NOMO-1 treated with DMSO at 0.1 percent for 48 hours (cell line): ENCODE data around the gene GPX2.

ENCODE experiments used
- DNase-seq: peaks from one replicate; lab custom pipeline; 2025; ENCODE audit not compliant: unreplicated experiment; lab: John Stamatoyannopoulos, UW

The GPX2 gene

DNA sequence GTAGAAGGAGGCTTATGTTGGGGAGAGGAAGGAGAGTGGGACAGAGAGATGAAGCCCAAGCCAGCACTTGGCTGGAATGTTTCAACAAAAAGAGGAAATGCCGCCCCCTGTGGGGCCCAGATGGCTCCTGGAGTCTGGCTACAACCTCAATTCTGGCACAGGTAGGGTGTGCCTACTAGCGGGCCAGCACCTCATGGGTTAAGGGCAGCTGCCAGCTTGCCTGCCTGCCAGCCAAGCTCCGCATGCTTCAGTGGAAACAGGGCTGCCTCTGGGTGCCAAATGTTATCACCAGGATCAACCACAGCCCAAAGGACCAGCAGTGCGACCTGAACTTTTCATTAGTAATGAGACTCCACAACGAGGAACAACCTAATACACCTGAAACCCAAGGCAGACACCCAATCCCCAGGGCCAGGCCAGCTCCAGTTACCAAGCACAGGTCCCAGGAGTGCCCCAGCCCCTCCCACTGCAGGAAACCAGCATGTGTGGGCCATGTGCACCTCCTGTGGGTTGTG, 18.3 kb upstream of the GPX2 start:
- no peak for DNase-seq

GRCh38 chr14:64958743-64959142, 16.2 kb upstream of the GPX2 start:
- no peak for DNase-seq

DNA sequence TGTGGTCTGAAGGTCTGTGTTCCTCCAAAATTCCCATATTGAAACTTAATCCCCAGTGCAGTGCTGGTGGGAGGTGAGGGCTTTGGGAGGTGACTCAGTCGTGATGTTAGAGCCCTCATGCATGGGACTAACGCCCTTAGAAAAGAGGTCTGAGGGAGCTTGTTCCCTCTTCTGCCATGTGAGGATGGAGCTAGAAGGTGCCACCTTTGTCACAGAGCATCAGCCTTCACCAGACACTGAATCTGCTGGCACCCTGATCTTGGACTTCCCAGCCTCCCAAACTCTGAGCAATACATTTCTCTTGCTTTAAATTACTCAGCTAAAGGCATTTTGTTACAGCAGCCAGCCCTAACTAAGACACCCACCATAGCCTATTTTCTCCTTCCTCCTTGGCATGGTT, 15.7 kb upstream of the GPX2 start:
- no peak for DNase-seq

DNA sequence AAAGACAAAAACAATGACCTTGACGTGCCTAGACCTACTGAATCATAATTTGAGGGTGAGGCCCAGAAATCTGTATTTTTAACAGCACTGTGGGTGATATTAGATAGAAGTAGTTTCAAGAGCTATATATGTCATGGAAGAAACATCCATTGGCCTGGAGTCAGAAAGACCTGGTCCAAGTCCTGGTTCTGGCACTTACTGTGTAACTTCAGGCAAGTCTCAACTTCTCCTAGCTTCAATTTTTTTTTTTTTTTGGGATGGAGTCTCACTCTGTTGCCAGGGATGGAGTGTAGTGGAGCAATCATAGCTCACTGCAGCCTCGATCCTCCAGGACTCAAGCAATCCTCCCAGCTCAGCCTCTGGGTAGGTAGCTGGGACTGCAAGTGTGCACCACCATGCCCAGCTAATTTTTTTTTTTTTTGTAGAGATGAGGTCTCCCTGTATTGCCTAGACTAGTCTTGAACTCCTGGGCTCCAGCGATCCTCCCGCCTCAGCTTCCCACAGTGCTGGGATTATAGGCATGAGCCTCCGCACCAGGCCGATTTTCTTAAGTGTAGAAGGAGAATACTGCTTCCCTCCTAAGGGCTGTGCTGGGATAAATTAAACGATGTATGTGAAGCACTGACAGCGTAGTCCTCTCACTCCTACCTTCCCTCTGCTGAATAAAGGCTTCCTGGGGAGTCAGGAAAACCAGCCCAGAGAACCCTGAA, 14.3 kb upstream of the GPX2 start:
- DNase-seq: no peak

DNA sequence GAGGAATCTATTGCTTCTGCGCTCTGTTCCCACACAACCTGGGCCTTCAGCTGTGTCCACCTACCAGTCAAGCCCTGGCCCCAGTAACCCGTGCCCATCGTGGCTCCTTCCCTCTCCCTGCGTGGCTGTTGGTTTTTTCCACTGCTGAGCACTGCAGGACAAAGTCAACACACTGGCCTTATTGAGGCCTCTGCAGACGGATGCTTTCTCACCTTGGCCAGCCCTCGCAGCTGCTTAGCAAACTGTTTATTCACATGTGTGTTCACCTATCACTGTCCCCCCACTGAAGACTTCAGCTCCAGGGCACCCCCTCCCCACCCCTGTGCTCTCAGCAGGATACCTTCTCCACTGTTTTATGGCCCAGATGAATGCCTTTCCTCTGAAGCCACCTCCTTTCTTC, 12.8 kb upstream of the GPX2 start:
- DNase-seq: no peak

DNA sequence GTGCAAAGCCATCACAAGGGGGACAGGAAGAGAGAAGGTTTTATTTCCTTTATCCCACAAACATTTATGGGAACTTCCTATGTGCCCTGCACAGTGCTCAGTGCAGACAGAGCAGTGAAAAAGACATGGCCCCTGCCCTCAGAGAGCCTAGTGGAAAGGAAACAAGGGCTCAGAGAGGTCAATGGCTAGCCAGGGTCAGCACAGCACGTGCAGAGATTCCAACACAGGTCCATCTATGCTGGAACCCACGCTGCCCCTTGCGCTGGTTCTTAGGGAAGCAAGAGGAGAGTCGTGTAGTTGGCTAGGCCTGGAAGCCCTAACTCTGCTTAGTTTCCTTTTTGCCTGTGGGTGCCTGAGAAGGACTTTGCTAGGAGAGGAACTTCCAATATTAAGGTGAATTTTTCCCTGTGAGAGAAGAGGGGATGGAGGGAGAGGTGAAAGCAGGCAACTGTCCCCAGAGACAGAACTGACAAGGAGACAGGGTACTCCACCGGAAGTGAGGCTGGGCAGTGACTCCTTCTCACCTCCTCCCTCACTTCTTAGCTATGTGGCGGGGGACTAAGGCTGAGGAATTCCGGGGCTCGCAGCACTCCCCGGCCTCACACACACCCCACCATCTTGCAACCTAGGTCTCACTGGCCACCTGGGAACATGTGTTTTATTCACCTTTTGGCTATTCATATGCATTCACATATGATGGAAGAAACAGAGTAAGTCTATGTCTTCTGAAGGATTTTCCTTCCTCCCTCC, 12.1 kb upstream of the GPX2 start:
- DNase-seq: no peak

- no peak for DNase-seq
These were observed 11.1 kb upstream of the GPX2 start for GRCh38 chr14:64953661-64954060.

DNA sequence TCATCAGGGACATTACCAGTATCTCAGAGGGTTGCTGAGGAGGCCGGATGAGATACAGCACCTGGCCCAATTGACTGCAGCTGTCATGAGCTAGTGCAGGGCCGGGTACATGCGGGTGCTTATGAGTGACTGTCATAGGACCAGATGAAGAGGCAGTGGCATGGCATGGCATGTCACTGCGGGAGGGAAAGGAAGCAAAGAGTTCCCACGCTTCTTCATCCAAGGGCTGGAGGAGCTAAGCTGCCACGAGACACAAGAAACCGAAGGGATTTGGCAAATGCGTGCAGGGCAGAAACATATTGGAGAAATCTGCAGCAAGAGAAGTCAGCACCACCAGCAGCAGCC, 10.7 kb upstream of the GPX2 start:
- DNase-seq: no peak

DNA sequence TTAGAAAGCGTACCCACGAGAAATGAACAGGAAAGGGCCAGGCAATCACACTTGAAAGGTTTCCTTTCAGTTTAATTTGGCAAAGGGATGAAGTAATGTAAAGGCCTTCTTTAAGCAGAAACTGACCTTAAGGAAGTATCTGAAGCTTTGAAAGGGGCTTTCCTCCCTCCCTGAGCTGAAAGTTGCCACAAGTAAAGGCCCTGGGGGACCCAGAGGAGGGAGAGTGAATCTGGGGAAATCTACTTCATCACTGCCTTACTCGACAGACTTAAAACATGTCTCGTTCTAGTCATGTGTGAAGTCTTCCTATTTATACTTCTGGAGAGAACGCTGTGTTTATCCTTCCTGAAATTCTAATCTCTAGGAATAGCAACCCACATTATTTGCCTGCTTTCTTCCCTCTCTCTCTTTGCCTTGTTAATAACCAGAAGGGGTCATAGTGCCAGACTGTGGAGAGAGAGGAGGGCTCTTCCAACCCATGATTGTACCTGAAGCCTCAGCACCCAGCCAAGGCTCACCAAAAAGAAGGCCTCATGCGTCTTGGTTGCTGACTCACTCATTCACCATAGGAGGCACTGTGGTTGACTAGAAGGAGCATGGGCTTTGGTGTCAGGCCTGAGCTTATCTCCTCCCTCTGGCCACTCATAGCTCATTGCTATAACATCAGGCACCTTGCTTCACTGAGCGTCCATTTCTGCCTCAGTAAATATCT, 10.2 kb upstream of the GPX2 start:
- no peak for DNase-seq

- no peak for DNase-seq
These were observed 9.2 kb upstream of the GPX2 start for GRCh38 chr14:64951724-64952123.

GRCh38 chr14:64951291-64951690, 8.7 kb upstream of the GPX2 start:
- DNase-seq: no peak

DNA sequence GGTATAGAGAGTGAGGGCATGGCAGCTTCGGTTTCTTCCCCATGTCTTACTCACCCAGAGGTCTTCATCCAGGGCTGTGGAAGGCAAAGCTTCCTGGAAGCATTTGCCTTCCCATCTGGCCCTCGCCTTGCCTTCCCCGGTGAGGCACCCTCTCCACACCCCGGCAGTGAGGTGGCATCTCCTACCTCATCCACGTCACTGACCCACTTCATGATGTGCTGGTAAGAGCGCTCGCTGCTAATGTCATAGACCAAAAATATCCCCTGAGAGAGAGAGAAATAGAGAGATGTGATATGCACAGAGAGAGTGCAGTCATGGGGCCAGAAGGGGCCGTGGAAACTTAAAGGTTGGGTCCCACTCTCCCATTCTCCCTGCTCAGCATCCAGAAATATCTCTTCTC, 8.3 kb upstream of the GPX2 start:
- DNase-seq: no peak

DNA sequence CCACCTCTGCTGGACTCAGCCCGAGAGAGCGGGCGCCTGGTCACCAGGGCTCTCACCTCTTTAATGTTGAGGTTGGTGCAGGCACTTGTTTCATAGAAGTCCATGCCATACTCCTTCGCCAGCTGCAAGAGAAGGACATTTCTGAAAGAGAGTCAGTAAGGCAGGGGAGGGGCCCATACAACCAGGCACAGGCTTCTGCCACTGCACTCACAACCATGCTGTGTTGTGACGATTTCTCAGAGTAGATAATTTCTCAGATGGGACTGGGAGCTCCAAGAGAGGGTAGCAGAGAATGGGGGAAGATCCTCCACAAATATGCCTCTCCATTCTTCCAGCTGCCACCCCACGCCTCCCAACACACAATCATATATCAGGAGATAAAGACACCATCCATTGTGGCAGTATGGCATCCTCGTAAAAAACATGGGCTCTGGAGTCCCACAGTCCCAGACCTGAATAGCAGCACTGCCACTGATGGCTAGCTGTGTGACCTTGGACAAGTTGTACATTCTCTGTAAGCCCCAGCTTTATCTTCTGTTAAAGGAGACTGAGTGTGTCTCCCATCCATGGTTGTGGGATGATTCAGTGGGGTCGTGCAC, 6.2 kb upstream of the GPX2 start:
- DNase-seq: no peak

GRCh38 chr14:64947710-64948611, 5.4 kb upstream of the GPX2 start:
- no peak for DNase-seq

GRCh38 chr14:64946310-64947045, 3.9 kb upstream of the GPX2 start:
- DNase-seq: no peak

- no peak for DNase-seq
These were observed 3.1 kb upstream of the GPX2 start for GRCh38 chr14:64945431-64946178.

- no peak for DNase-seq
These were observed 2.3 kb upstream of the GPX2 start for GRCh38 chr14:64944861-64945260.

GRCh38 chr14:64944041-64944440, 1.5 kb upstream of the GPX2 start:
- DNase-seq: no peak

DNA sequence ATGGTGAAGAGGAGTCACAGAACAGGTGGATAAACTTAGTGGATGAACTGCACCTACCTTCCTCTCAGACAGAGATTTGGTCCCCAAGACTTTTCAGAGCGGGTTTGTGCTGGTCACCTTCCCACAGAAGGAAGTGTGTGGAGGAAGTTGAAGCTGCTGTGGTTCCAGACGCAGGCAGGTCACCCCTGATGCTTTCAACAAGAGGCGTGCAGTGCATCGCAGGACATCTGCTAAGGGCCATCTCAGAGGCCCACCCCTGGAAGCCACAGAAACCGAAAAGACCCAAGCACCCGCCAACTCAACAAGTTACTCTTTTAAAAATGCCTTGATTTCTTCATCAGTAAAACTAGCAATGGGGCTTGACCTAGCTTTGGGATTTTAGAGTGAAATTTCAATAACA, 1.0 kb upstream of the GPX2 start:
- DNase-seq: no peak
